ENCODE data around the gene TANK. TPM values are rescaled to one million over a fixed set of nuclear protein-coding genes. Genes with fewer than 3 reads are reported as not detected.

Gene TANK
- total RNA-seq, 4 donors from 2014 or later: 76.9 to 115 (median 98.1) TPM

DNA sequence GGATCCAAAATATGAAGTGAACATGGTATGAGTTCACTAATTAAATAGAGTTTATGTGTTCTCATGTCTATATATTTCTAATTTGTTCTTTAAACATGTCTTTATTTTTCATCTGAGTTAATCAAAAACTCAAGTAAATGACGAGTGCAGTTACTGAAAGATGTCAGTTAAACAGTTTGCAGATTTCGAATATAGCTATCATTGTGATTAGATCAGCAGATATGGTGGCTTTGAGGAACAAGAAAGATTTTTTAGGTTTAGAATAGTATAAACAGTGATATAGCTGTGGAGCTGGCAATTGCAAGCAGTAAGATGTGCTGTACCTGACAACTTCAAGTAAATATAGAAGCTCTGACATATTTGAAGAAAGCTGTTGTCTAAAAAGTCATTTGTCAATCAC lies 49.7 kb downstream of the TANK start:
- TF ChIP-seq POLR2A (IDR thresholded peaks at IDR 0.05): no peak
- TF ChIP-seq, protein P1, sequence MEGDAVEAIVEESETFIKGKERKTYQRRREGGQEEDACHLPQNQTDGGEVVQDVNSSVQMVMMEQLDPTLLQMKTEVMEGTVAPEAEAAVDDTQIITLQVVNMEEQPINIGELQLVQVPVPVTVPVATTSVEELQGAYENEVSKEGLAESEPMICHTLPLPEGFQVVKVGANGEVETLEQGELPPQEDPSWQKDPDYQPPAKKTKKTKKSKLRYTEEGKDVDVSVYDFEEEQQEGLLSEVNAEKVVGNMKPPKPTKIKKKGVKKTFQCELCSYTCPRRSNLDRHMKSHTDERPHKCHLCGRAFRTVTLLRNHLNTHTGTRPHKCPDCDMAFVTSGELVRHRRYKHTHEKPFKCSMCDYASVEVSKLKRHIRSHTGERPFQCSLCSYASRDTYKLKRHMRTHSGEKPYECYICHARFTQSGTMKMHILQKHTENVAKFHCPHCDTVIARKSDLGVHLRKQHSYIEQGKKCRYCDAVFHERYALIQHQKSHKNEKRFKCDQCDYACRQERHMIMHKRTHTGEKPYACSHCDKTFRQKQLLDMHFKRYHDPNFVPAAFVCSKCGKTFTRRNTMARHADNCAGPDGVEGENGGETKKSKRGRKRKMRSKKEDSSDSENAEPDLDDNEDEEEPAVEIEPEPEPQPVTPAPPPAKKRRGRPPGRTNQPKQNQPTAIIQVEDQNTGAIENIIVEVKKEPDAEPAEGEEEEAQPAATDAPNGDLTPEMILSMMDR (IDR thresholded peaks at IDR 0.05): no peak
- H3K4me1 ChIP-seq: peaks cover 13% of the 10 kb centered on the region in 2 donors
- H3K27me3 ChIP-seq: no peaks in the 10 kb centered on the region
- H3K4me3 ChIP-seq (replicated peaks in 1 of 3): no peak overlapping the region
- intact Hi-C loops (cut with DNase I): no loop called here
- peaks cover 3 to 6% of the 10 kb centered on the region in 2 donors for H3K36me3 ChIP-seq
- no peak for DNase-seq
- WGBS, 2 donors: 91 to 96% methylated on average over 2 of the region's 2 CpGs
- no peak overlapping the region for H3K27ac ChIP-seq
- H3K9me3 ChIP-seq: no peaks in the 10 kb centered on the region

DNA sequence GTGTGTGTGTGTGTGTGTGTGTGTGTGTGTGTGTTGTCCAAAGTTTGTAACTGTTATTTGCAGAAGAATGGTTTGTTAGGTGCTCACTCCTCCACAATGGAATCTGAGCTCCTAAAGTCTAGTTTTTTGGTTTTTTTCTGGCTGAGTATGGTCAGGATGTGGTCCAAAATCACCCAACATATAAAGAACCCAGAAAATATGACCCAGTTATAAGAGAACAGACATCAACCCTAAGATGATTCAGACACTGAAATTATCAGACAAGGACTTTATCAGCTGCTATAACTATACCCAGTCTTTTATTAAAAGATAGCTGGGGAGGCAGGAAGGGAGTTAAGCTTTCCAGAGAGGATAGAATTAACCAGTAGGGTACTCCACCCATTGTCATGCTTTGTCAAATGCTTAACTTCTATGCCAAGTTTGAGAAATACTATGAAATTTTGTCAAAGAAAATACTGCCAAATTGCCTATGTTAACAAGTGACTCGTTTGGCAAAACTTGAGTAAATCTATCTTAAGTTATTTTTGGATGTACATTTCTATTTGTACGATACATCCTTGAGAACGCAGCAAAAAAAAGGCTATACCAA lies 57.5 kb downstream of the TANK start:
- no peak overlapping the region for H3K27ac ChIP-seq
- no peaks in the 10 kb centered on the region for H3K9me3 ChIP-seq
- no peaks in the 10 kb centered on the region for H3K27me3 ChIP-seq
- TF ChIP-seq POLR2A (IDR thresholded peaks at IDR 0.05): no peak
- TF ChIP-seq, protein P1 (IDR thresholded peaks at IDR 0.05): no peak
- intact Hi-C loops (cut with DNase I): no loop called here
- H3K36me3 ChIP-seq: no peaks in the 10 kb centered on the region
- no peaks in the 10 kb centered on the region for H3K4me1 ChIP-seq
- H3K4me3 ChIP-seq (replicated peaks in 1 of 3): no peak overlapping the region
- no peak for DNase-seq
- WGBS, 2 donors: 87 to 89% methylated on average over 3 of the region's 3 CpGs

DNA sequence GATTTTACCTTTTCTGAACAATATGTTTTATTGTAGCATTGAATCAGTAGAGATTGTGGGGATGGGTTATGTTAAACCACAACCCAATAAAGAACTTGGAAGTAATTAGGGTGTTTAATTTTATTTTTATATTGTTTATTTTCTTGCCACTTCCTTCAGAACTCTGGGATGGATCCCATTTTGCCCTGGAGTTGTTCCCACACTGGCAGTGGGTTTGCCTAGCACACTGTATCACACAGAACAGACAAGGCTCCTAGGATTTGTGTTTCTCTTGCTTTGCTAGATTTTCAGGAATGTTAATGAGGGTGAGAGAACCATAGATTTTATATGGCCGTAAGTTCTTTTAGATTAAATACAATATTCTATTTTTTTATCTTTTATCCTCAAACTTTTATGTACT lies 59.0 kb downstream of the TANK start:
- Histone ChIP-seq H3K36me3 (no peaks in the 10 kb centered on the region), H3K9me3 (no peaks in the 10 kb centered on the region), H3K27me3 (no peaks in the 10 kb centered on the region), H3K4me3 (replicated peaks in 1 of 3) (no peak overlapping the region), H3K4me1 (no peaks in the 10 kb centered on the region), H3K27ac (no peak overlapping the region)
- TF ChIP-seq POLR2A (IDR thresholded peaks at IDR 0.05): no peak
- TF ChIP-seq, protein P1 (IDR thresholded peaks at IDR 0.05): no peak
- WGBS, 2 donors: 98 to 100% methylated on average over 1 of the region's 1 CpG
- intact Hi-C loops (cut with DNase I): no loop called here
- DNase-seq: no peak

DNA sequence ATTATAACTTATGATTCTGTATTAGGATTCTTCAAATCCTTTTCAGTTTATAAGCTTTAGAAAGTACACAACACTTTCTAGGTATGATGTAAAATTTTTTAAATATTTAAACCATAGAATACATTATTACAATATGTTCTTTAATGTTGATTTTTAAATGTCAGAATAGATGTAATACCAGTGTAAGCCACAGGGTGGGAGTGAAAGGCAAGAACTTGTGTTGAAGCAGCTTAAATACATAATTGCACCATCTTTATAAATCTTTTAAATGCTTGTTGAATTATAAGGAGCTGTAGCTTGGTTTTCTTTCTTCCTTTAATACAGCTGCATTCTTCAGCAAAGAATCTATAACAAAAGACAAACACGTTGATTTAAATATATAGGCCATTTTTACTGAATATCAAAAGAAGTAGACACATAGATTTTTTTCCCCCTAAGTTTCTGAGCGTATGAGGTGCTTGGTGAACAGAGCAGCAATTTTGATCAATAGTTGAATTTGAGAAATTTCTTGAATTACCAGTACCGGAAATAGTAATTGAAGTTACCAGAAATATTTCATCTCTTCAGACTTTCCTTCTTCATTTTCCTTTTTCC lies 63.0 kb downstream of the TANK start:
- intact Hi-C loops (cut with DNase I): no loop called here
- Histone ChIP-seq H3K27me3 (no peaks in the 10 kb centered on the region), H3K9me3 (no peaks in the 10 kb centered on the region), H3K36me3 (peaks cover 0 to 3% of the 10 kb centered on the region in 2 donors), H3K27ac (no peak overlapping the region), H3K4me1 (no peaks in the 10 kb centered on the region), H3K4me3 (replicated peaks in 1 of 3) (no peak overlapping the region)
- WGBS, 2 donors: 72 to 80% methylated on average over 3 of the region's 3 CpGs
- no peak for DNase-seq
- TF ChIP-seq, protein P1 (IDR thresholded peaks at IDR 0.05): peak; percentile 47 to 76 (median 68)
- TF ChIP-seq POLR2A (IDR thresholded peaks at IDR 0.05): no peak

DNA sequence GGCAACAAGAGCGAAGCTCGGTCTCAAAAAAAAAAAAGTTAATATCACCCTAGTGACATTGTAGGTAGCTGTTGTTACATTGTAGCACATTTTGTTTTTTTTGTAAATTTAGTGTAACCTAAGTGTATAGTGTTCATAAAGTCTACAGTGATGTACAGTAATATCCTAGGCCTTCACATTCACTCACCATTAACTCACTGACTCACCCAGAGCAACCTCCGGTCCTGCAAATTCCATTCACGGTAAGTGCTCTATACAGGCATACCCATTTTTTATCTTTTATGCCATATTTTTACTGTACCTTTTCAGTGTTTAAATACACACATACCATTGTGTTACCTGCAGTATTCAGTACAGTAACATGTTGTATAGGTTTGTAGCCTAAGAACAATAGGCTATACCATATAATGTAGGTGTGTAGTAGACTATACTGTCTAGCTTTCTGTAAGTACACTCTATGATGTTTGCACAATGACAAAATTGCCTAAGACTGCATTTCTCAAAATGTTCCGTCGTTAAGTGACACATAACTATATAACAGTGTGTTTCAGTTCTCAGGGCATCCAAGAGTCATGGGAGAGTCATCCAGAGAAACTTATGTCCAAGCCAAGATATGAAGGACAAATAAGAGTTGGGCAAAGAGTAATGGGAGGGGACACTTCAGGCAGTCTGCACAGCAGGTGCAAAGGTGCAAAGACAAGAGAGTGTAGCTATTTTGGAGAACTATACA lies 68.4 kb downstream of the TANK start:
- Histone ChIP-seq H3K4me1 (no peaks in the 10 kb centered on the region), H3K4me3 (replicated peaks in 1 of 3) (no peak overlapping the region), H3K9me3 (no peaks in the 10 kb centered on the region), H3K36me3 (peaks cover 3 to 5% of the 10 kb centered on the region in 2 donors), H3K27me3 (no peaks in the 10 kb centered on the region), H3K27ac (no peak overlapping the region)
- 96% methylated on average over 6 of the region's 6 CpGs for WGBS, 2 donors
- no peak for DNase-seq
- intact Hi-C loops (cut with DNase I): no loop called here
- no peak for TF ChIP-seq POLR2A (IDR thresholded peaks at IDR 0.05)
- TF ChIP-seq, protein P1 (IDR thresholded peaks at IDR 0.05): no peak
